T-cell (primary cell): ENCODE data around the gene TRAK2. TPM values are rescaled to one million over a fixed set of nuclear protein-coding genes. Genes with fewer than 3 reads are reported as not detected.

Source experiments
- ATAC-seq, 4 experiments: fragments of 200-7000 bp in 3 of 4; fragments of 150-1000 bp in 1 of 4; cut with Tn5 transposase; replicated peaks in 1 of 4; 1 replicate in 3 of 4; 2 replicates in 1 of 4; pipeline ENCODE4 v1.10.0; 2021; ENCODE audit warnings: moderate library complexity in 3 of 4, mild to moderate bottlenecking in 2 of 4, moderate number of reproducible peaks in 1 of 4
- CTCF ChIA-PET, 2 donors: fragments of 300-600 bp; sonication (Branson Sonifier 250); formaldehyde crosslinking; loops; one replicate each; lab custom pipeline; 2022; ENCODE audit warnings: antibody characterized with exemption in 2 of 2; lab: Charles Lee
- POLR2A ChIA-PET, 2 donors: fragments of 300-600 bp; sonication (Branson Sonifier 250); formaldehyde crosslinking; loops; one replicate each; lab custom pipeline; 2022; ENCODE audit warnings: antibody characterized with exemption in 2 of 2; lab: Charles Lee
- DNase-seq, 35 experiments: peaks; one replicate each; pipeline versions ENCODE4 v3.0.0 to v3.0.0-alpha.2; 2013 to 2023
- H3K27ac ChIP-seq: one replicate; pipeline ENCODE4 v1.5.1; 2013; ENCODE audit warnings: low read length
- H3K27me3 ChIP-seq, 2 experiments: replicated peaks in 1 of 2; 1 replicate in 1 of 2; 2 replicates in 1 of 2; pipeline versions ENCODE4 v1.6.1 to v1.7.0; 2013; ENCODE audit warnings: low read length in 1 of 2, mixed read lengths in 1 of 2; ENCODE audit not compliant: control insufficient read depth in 2 of 2, insufficient read depth in 2 of 2; ENCODE audit errors: extremely low read depth in 1 of 2
- H3K36me3 ChIP-seq, 2 donors: 1 replicate in 1 of 2; 2 replicates in 1 of 2; pipeline versions ENCODE4 v1.6.1 to v1.7.0; 2013; ENCODE audit warnings: low read length in 1 of 2; ENCODE audit not compliant: control insufficient read depth in 2 of 2, insufficient read depth in 1 of 2; ENCODE audit errors: extremely low read depth in 1 of 2
- H3K4me1 ChIP-seq, 2 experiments: 1 replicate in 1 of 2; 2 replicates in 1 of 2; pipeline versions ENCODE4 v1.6.1 to v1.7.0; 2013; ENCODE audit warnings: low read length in 2 of 2, mixed read lengths in 1 of 2; ENCODE audit not compliant: insufficient read depth in 2 of 2, control insufficient read depth in 1 of 2; ENCODE audit errors: extremely low read depth in 1 of 2
- H3K4me3 ChIP-seq, 2 donors: 1 replicate in 1 of 2; 2 replicates in 1 of 2; pipeline versions ENCODE4 v1.5.1 to v1.7.0; 2013; ENCODE audit warnings: mild to moderate bottlenecking in 2 of 2, low read length in 1 of 2, moderate library complexity in 1 of 2; ENCODE audit not compliant: control insufficient read depth in 1 of 2; ENCODE audit errors: extremely low read depth in 1 of 2
- H3K9me3 ChIP-seq: 2 replicates; pipeline ENCODE4 v1.7.0; 2013
- H3K27ac Mint-ChIP-seq, 2 donors: one replicate each; pipeline ENCODE4 v1.8.0; 2020 to 2021; ENCODE audit warnings: mild to moderate bottlenecking in 2 of 2, mixed read lengths in 2 of 2
- H3K27me3 Mint-ChIP-seq, 2 donors: one replicate each; pipeline ENCODE4 v1.8.0; 2021 to 2022; ENCODE audit warnings: mixed read lengths in 2 of 2
- H3K36me3 Mint-ChIP-seq: one replicate; pipeline ENCODE4 v1.8.0; 2021; ENCODE audit warnings: mixed read lengths
- H3K4me1 Mint-ChIP-seq, 3 donors: one replicate each; pipeline ENCODE4 v1.8.0; 2020 to 2022; ENCODE audit warnings: mixed read lengths in 3 of 3, mild to moderate bottlenecking in 1 of 3
- H3K4me3 Mint-ChIP-seq, 3 donors: one replicate each; pipeline ENCODE4 v1.8.0; 2020 to 2022; ENCODE audit warnings: mild to moderate bottlenecking in 3 of 3, mixed read lengths in 3 of 3, moderate library complexity in 3 of 3
- H3K9me3 Mint-ChIP-seq, 3 donors: one replicate each; pipeline ENCODE4 v1.8.0; 2020 to 2022; ENCODE audit warnings: mixed read lengths in 3 of 3
- WGBS: methylation state at CpG from one replicate; pipeline ENCODE4 v1.1.5; 2013; ENCODE audit warnings: missing lambda C conversion rate; ENCODE audit not compliant: insufficient coverage; 5-methylcytosine and 5-hydroxymethylcytosine counted together
- total RNA-seq, 35 experiments: library from RNA in 6 of 35; stranded (reverse) in 6 of 35; fragments of 120-200 nt in 1 of 35; gene quantifications; one replicate each; pipeline versions ENCODE4 v1.2.1 to v1.2.4 and lab custom pipeline; 2013 to 2026

TRAK2 gene
- total RNA-seq, 5 donors from 2014 or later (not counting 1 experiment from before 2014, with no cell fraction given) = 39.5 to 47.9 (median 43.4) TPM

GRCh38 chr2:201344663-201345366 lies 106.4 kb downstream of the TRAK2 start:
- Histone ChIP-seq H3K4me3 (no peak overlapping the region), H3K27me3 (no peaks in the 10 kb centered on the region), H3K36me3 (peaks cover 10 to 16% of the 10 kb centered on the region in 2 donors), H3K27ac (no peak overlapping the region), H3K4me1 (peaks cover 0 to 2% of the 10 kb centered on the region in 2 experiments), H3K9me3 (no peaks in the 10 kb centered on the region)
- 71% methylated on average over 1 of the region's 1 CpG for WGBS
- POLR2A ChIA-PET = no interaction called here
- Mint-ChIP-seq H3K9me3 (peaks cover 0 to 8% (median 2%) of the 10 kb centered on the region in 3 donors), H3K27ac (no peak overlapping the region), H3K36me3 (peaks cover 72% of the 10 kb centered on the region), H3K27me3 (no peaks in the 10 kb centered on the region), H3K4me1 (peaks cover 0 to 11% (median 7%) of the 10 kb centered on the region in 3 donors), H3K4me3 (no peak overlapping the region)
- CTCF ChIA-PET = interaction anchor here in 1 of 2 donors (1.0 kb wide), 1 partner anchor 111 kb away, joined by 3 read pairs; no protein-coding TSS in a partner anchor
- ATAC-seq (peak in 1 of 4 experiments; percentile 12), DNase-seq (no peak)

GRCh38 chr2:201343559-201343958 lies 107.7 kb downstream of the TRAK2 start:
- H3K27me3 Mint-ChIP-seq = no peaks in the 10 kb centered on the region
- H3K4me1 Mint-ChIP-seq = peaks cover 0 to 13% (median 7%) of the 10 kb centered on the region in 3 donors
- H3K27ac Mint-ChIP-seq = no peak overlapping the region
- peaks cover 70% of the 10 kb centered on the region for H3K36me3 Mint-ChIP-seq
- ATAC-seq = no peak
- no peak overlapping the region for H3K4me3 ChIP-seq
- H3K9me3 ChIP-seq = no peaks in the 10 kb centered on the region
- no CpG with 5 or more reads among the region's 2 CpGs for WGBS
- peaks cover 0 to 2% of the 10 kb centered on the region in 2 experiments for H3K4me1 ChIP-seq
- H3K9me3 Mint-ChIP-seq = peaks cover 0 to 15% (median 2%) of the 10 kb centered on the region in 3 donors
- ChIA-PET POLR2A (interaction anchor here in 1 of 2 donors (0.7 kb wide), 1 partner anchor 80 kb away, joined by 8 read pairs; no protein-coding TSS in a partner anchor), CTCF (interaction anchor here in 1 of 2 donors (1.0 to 1.2 kb wide), 2 partner anchors 21 to 110 kb away, joined by 3 to 5 read pairs; no protein-coding TSS in a partner anchor)
- no peaks in the 10 kb centered on the region for H3K27me3 ChIP-seq
- DNase-seq = no peak
- H3K27ac ChIP-seq = no peak overlapping the region
- H3K36me3 ChIP-seq = peaks cover 10 to 16% of the 10 kb centered on the region in 2 donors
- no peak overlapping the region for H3K4me3 Mint-ChIP-seq

GRCh38 chr2:201342923-201343322 lies 108.3 kb downstream of the TRAK2 start:
- no peaks in the 10 kb centered on the region for H3K27me3 Mint-ChIP-seq
- CTCF ChIA-PET = interaction anchor here in 1 of 2 donors (1.2 kb wide), 1 partner anchor 22 kb away, joined by 5 read pairs; no protein-coding TSS in a partner anchor
- H3K4me1 ChIP-seq = peaks cover 0 to 2% of the 10 kb centered on the region in 2 experiments
- no peak for DNase-seq
- ATAC-seq = no peak
- H3K9me3 ChIP-seq = no peaks in the 10 kb centered on the region
- 100% methylated on average over 2 of the region's 2 CpGs for WGBS
- peaks cover 0 to 20% (median 4%) of the 10 kb centered on the region in 3 donors for H3K9me3 Mint-ChIP-seq
- no peak overlapping the region for H3K27ac ChIP-seq
- H3K36me3 ChIP-seq = peaks cover 10 to 16% of the 10 kb centered on the region in 2 donors
- H3K4me1 Mint-ChIP-seq = peaks cover 0 to 13% (median 7%) of the 10 kb centered on the region in 3 donors
- peaks cover 74% of the 10 kb centered on the region for H3K36me3 Mint-ChIP-seq
- no peaks in the 10 kb centered on the region for H3K27me3 ChIP-seq
- H3K27ac Mint-ChIP-seq = no peak overlapping the region
- no peak overlapping the region for H3K4me3 ChIP-seq
- POLR2A ChIA-PET = no interaction called here
- no peak overlapping the region for H3K4me3 Mint-ChIP-seq

GRCh38 chr2:201329409-201329808 lies 121.8 kb downstream of the TRAK2 start:
- Histone ChIP-seq H3K4me1 (peaks cover 0 to 8% of the 10 kb centered on the region in 2 experiments), H3K27me3 (no peaks in the 10 kb centered on the region), H3K9me3 (no peaks in the 10 kb centered on the region), H3K4me3 (no peak overlapping the region), H3K27ac (no peak overlapping the region), H3K36me3 (no peaks in the 10 kb centered on the region)
- no peak for DNase-seq
- POLR2A ChIA-PET = no interaction called here
- H3K36me3 Mint-ChIP-seq = peaks cover 45% of the 10 kb centered on the region
- no peak for ATAC-seq
- H3K4me1 Mint-ChIP-seq = peaks cover 6 to 15% (median 8%) of the 10 kb centered on the region in 3 donors
- no CpG with 5 or more reads among the region's 1 CpG for WGBS
- CTCF ChIA-PET = no interaction called here
- H3K9me3 Mint-ChIP-seq = peaks cover 0 to 36% (median 13%) of the 10 kb centered on the region in 3 donors
- H3K4me3 Mint-ChIP-seq = no peak overlapping the region
- H3K27ac Mint-ChIP-seq = no peak overlapping the region
- no peaks in the 10 kb centered on the region for H3K27me3 Mint-ChIP-seq

GRCh38 chr2:201327678-201328077 lies 123.6 kb downstream of the TRAK2 start:
- Histone ChIP-seq H3K36me3 (no peaks in the 10 kb centered on the region), H3K27me3 (no peaks in the 10 kb centered on the region), H3K4me1 (peaks cover 0 to 8% of the 10 kb centered on the region in 2 experiments), H3K27ac (no peak overlapping the region), H3K9me3 (no peaks in the 10 kb centered on the region), H3K4me3 (no peak overlapping the region)
- Mint-ChIP-seq H3K4me1 (peaks cover 6 to 15% (median 8%) of the 10 kb centered on the region in 3 donors), H3K27ac (no peak overlapping the region), H3K36me3 (peaks cover 55% of the 10 kb centered on the region), H3K4me3 (no peak overlapping the region), H3K9me3 (peaks cover 6 to 44% (median 22%) of the 10 kb centered on the region in 3 donors), H3K27me3 (no peaks in the 10 kb centered on the region)
- ChIA-PET POLR2A (no interaction called here), CTCF (interaction anchor here in 1 of 2 donors (0.6 kb wide), 1 partner anchor 437 kb away, joined by 4 read pairs; no protein-coding TSS in a partner anchor)
- ATAC-seq (no peak), DNase-seq (no peak)
- WGBS = no CpG with 5 or more reads among the region's 3 CpGs
